HTR-8/SVneo (cell line): Measurements from ENCODE around the gene IFT172.

Source experiments
- DNase-seq: peaks from one replicate; pipeline ENCODE4 v3.0.0; 2011; ENCODE audit warnings: low spot score, mixed read lengths; ENCODE audit not compliant: insufficient read length
- FAIRE-seq: peaks from 2 replicates; lab custom pipeline; 2011; peaks lifted over from hg19 to GRCh38; lab: Jason Lieb, UNC

IFT172 gene

DNA sequence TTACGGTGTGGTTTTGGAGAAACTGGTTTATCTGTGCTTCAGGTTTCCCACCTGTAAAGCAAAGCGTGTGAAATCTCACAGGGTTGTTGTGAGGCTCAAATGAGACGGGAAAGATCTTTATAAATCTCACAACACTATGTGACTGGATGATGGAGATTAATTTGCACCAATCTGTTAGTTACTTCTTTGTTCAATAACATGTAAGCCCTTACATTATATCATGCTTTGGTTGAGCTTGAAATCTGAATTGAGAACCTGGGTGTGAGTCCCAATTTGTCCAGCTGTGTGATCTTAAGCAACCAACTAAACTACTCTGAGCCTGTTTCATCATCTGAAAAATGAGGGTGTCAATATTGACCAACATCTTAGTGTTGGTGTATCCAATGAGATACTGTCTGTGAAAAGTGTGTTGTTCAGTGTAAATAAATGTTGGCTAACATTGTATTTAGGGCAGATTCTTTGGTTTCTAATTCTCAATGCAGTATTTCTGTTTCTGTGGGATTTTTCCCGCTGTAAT, 6.4 kb upstream of the IFT172 start:
- DNase-seq (no peak), FAIRE-seq (no peak)

- DNase-seq (no peak), FAIRE-seq (no peak)
Observed at GRCh38 chr2:27494944-27495554, 5.5 kb upstream of the IFT172 start, which contains the start of gene FNDC4. Gene FNDC4 (minus strand): TSS chr2:27495200. CDS start chr2:27494679, 521 bp downstream.

DNA sequence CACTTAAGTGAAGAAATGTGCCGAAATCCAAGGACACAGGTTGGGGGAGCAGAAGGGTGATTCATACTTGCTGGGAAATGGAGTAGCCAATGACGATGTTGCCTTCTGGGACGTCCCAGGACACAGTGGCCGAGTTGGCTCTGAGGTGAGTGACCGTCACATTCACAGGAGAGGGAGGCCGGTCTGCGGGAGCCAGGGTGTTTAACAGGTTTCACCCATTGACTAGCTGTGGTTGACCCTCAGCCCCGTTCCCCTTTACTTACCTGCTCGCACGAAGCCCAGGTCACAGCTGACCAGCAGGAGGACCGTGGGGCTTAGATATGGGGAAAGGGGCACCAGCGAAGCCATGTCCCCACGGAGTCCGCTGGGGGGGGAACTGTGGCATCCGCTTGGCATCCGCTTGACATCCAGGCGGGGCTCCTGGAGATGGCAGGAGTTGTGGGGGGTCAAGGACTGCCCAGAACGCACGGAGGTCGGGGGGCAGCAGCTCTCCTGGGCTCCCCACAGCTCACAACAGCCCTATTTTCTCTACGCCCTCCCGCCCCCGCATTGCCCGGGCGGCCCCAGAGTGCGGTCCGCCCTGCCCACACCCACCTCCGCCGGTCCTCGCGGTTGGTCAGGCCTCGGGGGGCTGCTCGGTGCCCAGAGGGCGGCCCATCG, 4.9 kb upstream of the IFT172 start:
- FAIRE-seq (peak; percentile 59), DNase-seq (no peak)

DNA sequence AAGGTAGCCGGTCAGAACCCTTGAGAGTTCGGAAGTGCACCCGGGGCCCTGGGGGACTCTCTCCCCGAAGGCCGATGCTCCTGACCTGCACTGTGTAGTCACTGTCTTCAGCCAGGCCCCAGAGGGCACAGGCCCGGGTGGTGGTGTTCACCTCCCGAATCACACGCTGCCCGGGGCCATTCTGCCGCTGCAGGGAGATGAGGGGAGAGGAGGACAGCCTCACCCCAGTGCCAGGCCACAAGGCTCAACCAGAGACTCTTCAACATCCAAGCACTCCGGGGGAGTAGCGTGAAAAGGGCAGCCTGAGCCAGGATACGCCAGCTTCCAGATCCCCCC, 4.4 kb upstream of the IFT172 start:
- DNase-seq (no peak), FAIRE-seq (no peak)

- DNase-seq (no peak), FAIRE-seq (no peak)
Observed at GRCh38 chr2:27492557-27492956, 3.0 kb upstream of the IFT172 start.

- FAIRE-seq (no peak), DNase-seq (no peak)
Observed at GRCh38 chr2:27489118-27489497, 435 bp downstream of the IFT172 start.

DNA sequence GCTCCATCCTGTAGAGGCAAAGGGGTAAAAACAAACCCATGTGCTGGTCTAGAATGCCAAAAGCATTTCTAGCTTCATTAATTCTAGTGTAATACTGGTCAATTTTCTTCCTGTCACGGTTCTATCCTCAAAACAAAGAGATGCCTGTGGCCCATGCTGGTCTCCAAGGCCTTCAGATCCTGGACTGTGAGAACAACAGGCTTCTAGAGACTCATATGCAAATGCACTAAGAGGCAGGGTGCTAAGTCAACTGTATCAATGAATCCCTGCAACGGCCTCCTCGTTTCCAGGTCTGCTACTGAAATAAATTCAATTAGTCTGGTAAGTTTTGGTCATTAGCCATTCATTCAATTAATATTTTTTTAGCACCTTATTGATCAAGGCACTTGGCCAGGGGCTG, 4.0 kb downstream of the IFT172 start:
- no peak for DNase-seq
- FAIRE-seq, result no peak

GRCh38 chr2:27471961-27472360, 17.6 kb downstream of the IFT172 start:
- no peak for FAIRE-seq

GRCh38 chr2:27464443-27464842, 25.1 kb downstream of the IFT172 start:
- FAIRE-seq (no peak), DNase-seq (no peak)

More at GRCh38 chr2:27471961-27472360, 17.6 kb downstream of the IFT172 start:
- DNase-seq, result no peak

GRCh38 chr2:27461118-27461517, 28.4 kb downstream of the IFT172 start:
- DNase-seq (no peak), FAIRE-seq (no peak)

DNA sequence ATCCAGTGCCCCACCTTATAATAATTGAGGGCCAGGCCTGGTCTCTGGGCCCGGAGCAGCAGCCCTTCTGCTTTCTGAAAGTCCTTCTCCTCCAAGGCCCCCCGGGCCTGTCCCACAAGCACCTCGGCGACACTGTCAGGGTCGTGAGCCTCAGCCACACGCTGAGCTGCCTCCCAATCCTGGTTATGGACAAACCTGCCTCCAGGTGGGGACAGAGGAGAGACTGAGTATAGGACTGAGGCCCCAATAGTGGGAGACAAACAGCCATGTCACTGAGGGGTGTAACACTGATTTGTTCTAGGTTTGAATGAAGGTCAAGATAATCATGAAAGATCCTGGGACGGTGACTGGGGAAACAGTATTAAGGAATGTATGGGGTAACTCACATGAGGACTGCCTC, 35.6 kb downstream of the IFT172 start:
- DNase-seq (no peak), FAIRE-seq (no peak)

DNA sequence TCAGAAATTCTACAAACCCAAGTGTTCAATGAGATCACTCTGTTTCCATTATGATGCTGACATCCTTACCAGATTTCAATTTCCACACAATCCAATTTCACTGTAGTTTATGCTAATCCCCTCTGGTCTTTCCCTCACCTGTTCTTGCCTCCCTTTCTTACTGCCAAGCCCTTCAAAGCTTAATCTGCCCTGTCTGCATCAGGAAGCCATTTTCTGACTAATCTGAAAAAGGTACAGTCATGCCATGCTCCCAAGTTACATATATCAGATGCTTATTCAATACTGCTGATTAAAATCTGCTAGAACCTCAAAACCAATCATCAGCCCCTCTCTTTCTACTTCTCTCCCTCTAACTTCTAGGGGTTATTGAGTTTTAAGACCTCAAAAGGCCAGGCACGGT, 38.4 kb downstream of the IFT172 start:
- DNase-seq, result no peak
- FAIRE-seq, result no peak

DNA sequence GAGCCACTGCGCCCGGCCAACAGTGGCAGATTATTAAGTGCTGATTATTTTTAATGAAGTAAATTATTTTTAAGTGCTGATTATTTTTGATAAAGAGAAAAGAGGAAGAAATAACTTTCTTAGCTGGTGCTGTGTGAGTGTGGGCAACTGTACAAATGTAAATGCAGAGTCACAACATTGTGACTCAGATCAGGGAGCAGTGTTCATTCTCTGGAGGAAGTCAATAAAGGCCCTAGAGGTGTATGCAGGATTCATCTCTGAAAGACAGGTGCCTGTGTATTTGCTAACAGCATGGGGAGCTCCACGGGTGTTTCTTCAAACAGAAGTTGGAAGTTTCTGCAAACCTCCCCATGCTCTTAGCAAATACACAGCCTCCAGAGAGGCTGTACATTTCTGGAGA, 41.2 kb downstream of the IFT172 start:
- DNase-seq (no peak), FAIRE-seq (no peak)

GRCh38 chr2:27446057-27446456, 43.5 kb downstream of the IFT172 start:
- FAIRE-seq, result no peak
- no peak for DNase-seq

DNA sequence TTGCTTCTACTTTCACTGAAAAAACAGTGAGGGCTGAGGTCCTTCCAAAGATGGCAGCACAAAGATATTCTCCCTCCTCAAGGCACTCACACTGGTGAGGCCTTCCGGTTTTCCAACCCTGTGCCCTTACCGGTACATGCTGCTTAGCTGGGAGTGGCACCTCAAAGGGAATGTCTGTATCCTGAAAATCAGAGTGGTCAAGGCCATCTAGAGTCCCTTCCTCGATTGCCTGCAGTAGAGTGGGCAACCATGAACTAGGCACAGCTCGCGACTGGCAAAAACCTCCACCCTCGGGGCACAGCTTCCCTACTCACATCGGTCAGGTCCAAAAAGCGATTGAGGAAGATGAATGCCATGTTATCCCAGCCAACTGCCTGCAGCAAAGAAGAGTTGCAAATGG, 43.9 kb downstream of the IFT172 start:
- FAIRE-seq (no peak), DNase-seq (no peak)

DNA sequence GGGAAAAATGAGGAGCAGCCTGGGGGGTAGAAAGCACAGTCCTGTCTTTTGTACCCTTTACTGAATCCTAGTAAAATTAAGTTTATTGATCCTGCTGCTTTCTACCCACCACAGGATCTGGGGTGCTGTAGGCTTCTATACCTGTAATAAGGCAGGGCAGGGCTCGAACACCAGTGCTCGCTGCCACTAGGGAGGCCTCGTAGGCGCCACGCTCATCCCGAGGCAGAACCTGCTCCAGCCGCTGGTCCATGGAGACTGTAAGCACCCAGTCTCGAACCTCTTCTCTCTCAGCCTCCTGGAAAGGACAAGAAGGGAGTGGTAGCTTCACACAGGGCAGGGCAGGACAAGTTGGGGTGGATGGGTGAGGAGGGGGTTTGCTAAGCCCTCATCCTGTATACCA, 44.4 kb downstream of the IFT172 start:
- no peak for DNase-seq
- no peak for FAIRE-seq

DNA sequence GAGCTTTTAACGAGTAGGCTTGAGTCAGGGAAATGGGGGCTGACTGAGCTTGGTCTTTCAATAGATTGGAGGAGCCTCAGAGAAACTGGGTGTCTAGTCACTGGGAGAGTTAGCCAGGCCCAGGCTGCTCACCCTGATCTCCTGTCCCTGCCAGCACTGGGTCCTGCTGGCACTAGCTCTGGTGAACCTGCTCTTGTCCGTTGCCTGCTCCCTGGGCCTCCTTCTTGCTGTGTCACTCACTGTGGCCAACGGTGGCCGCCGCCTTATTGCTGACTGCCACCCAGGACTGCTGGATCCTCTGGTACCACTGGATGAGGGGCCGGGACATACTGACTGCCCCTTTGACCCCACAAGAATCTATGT, 46.6 kb downstream of the IFT172 start:
- no peak for DNase-seq
- FAIRE-seq, result no peak

GRCh38 chr2:27441958-27442919, 47.3 kb downstream of the IFT172 start, which contains the start of gene KRTCAP3:
Gene KRTCAP3 (plus strand): TSS chr2:27442381. CDS start chr2:27442413, 32 bp downstream.
- FAIRE-seq (no peak), DNase-seq (no peak)

DNA sequence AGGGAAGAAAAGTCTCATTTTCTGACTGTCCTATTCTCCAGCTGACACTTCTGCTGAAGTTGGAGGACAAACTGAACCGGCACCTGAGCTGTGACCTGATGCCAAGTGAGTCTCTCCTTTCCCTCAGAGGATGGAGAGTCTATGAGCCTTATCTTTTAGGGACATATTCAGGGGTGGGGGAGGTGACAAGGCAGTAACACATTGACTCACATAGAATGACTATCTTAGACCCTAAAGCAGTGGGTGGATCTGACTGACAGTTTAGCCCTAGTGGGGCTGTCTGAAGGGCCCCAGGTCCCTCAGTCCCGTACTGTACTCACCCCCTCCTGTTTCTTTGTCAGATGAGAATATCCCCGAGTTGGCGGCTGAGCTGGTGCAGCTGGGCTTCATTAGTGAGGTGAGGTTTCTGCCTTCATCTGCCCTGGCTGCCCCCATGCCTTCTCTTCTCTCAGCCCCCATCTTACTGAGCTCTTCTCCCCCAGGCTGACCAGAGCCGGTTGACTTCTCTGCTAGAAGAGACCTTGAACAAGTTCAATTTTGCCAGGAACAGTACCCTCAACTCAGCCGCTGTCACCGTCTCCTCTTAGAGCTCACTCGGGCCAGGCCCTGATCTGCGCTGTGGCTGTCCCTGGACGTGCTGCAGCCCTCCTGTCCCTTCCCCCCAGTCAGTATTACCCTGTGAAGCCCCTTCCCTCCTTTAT, 48.2 kb downstream of the IFT172 start:
- no peak for FAIRE-seq
- no peak for DNase-seq

DNA sequence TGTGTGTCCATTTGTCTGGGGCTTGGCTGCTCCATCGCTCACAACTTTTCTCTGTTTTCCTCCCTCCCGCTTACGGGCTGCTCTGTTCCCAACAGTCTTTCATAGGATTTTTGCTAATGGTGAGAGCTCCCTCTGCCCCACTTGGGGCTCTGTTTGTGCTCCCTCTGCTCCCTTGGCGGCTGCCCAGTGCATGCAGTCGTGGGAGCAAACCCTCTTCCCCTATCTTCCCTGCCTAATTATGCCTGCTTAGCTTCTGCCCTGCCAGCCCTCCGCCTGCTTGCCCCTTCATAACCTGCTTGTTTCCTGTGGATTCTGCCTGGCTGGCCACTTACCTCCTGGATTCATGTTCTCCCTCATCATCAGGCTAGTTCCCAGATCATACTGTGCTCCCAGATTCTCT, 53.9 kb downstream of the IFT172 start:
- FAIRE-seq (no peak), DNase-seq (no peak)
